ENCODE results near the gene NHS. TPM values are rescaled to one million over a fixed set of nuclear protein-coding genes. Genes with fewer than 3 reads are reported as not detected.

NHS gene
- total and polyA plus RNA-seq, 8 donors: 0.19 to 1.7 (median 0.54) TPM

DNA sequence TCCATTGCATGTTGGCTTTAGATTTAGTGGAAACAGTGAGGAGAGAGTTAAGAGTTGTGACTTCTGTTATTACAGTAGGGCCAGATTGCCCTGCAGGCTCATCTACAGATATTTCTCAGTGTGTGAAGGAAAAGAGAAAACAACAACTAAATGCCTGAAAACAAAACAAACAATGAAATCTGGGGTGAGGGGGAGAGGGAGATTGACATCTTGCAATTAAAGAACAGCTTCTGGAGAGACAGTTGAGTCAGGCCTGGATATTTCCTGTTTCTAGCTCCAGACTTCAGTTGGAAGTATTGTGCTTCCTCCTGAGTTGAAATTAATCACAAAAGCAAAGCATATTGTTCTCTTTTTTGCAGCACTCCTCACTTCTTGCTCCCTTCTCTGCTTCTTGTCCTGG is 254.0 kb downstream of the NHS start:
- H3K27ac ChIP-seq: no peak overlapping the region
- peaks cover 0 to 7% (median 0%) of the 10 kb centered on the region in 4 donors for H3K27me3 ChIP-seq
- TF ChIP-seq, protein P1, sequence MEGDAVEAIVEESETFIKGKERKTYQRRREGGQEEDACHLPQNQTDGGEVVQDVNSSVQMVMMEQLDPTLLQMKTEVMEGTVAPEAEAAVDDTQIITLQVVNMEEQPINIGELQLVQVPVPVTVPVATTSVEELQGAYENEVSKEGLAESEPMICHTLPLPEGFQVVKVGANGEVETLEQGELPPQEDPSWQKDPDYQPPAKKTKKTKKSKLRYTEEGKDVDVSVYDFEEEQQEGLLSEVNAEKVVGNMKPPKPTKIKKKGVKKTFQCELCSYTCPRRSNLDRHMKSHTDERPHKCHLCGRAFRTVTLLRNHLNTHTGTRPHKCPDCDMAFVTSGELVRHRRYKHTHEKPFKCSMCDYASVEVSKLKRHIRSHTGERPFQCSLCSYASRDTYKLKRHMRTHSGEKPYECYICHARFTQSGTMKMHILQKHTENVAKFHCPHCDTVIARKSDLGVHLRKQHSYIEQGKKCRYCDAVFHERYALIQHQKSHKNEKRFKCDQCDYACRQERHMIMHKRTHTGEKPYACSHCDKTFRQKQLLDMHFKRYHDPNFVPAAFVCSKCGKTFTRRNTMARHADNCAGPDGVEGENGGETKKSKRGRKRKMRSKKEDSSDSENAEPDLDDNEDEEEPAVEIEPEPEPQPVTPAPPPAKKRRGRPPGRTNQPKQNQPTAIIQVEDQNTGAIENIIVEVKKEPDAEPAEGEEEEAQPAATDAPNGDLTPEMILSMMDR (IDR thresholded peaks at IDR 0.05): no peak
- intact Hi-C loops (cut with DNase I): no loop called here
- no peaks in the 10 kb centered on the region for H3K36me3 ChIP-seq
- no peaks in the 10 kb centered on the region for H3K4me1 ChIP-seq
- ATAC-seq (no peak), DNase-seq (no peak), FAIRE-seq (no peak)
- H3K9me3 ChIP-seq: no peaks in the 10 kb centered on the region
- H3K4me3 ChIP-seq: no peak overlapping the region

GRCh38 chrX:17629519-17629918 is 254.5 kb downstream of the NHS start:
- H3K9me3 ChIP-seq: no peaks in the 10 kb centered on the region
- TF ChIP-seq, protein P1 (IDR thresholded peaks at IDR 0.05): no peak
- WGBS, 2 donors: 82 to 90% methylated on average over 1 of the region's 1 CpG
- DNase-seq (no peak), ATAC-seq (no peak), FAIRE-seq (no peak)
- H3K27ac ChIP-seq: no peak overlapping the region
- H3K4me3 ChIP-seq: no peak overlapping the region
- H3K27me3 ChIP-seq: peaks cover 0 to 7% (median 0%) of the 10 kb centered on the region in 4 donors
- no peaks in the 10 kb centered on the region for H3K36me3 ChIP-seq
- H3K4me1 ChIP-seq: no peaks in the 10 kb centered on the region
- intact Hi-C loops (cut with DNase I): no loop called here

DNA sequence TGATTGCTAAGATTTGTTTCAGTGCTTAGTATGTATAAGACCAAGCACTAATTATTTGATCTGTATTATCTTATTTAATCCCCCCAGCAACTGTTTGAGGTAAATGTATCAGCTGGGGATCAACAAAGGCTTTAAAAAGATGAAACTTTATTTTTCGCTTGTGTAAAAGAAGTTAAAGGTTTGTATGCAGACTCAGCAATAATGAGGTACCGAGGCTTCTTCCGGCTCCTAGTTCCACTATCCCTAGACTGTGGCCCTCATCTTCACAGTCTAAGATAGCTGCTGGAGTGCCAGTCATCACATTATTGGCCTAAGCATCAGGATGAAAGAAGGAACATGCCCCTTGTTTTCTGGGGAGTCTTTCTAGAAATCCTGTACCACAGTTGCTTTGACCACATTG is 256.6 kb downstream of the NHS start:
- DNase-seq (no peak), FAIRE-seq (no peak), ATAC-seq (no peak)
- H3K4me1 ChIP-seq: no peaks in the 10 kb centered on the region
- H3K27me3 ChIP-seq: no peaks in the 10 kb centered on the region
- intact Hi-C loops (cut with DNase I): no loop called here
- no peaks in the 10 kb centered on the region for H3K9me3 ChIP-seq
- 92 to 98% methylated on average over 3 of the region's 3 CpGs for WGBS, 2 donors
- TF ChIP-seq, protein P1 (IDR thresholded peaks at IDR 0.05): no peak
- no peak overlapping the region for H3K27ac ChIP-seq
- no peak overlapping the region for H3K4me3 ChIP-seq
- no peaks in the 10 kb centered on the region for H3K36me3 ChIP-seq

DNA sequence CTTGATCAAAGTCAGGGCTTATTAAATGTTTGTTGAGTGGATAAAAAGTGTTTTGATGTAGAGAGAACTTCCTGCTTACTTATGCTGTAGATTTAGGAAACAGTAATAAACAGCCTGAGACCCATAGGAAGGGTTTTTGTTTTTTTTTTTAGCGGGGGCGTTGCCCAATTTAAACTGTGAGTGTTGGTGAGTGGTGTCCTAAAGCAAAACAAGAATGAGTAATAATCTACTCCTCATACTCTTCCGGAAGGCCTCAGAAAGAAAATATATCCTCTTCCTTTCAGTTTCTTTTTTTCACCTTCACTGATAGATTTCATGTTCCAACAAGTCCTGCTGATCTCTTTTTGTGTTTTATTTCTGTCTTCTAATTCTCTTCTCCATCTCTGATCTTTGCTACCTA is 257.9 kb downstream of the NHS start:
- WGBS, 2 donors: 76% methylated on average over 3 of the region's 3 CpGs
- DNase-seq (no peak), ATAC-seq (no peak), FAIRE-seq (peak; percentile 66)
- TF ChIP-seq, protein P1 (IDR thresholded peaks at IDR 0.05): no peak
- no peaks in the 10 kb centered on the region for H3K27me3 ChIP-seq
- H3K4me1 ChIP-seq: no peaks in the 10 kb centered on the region
- H3K36me3 ChIP-seq: no peaks in the 10 kb centered on the region
- H3K27ac ChIP-seq: no peak overlapping the region
- H3K4me3 ChIP-seq: no peak overlapping the region
- intact Hi-C loops (cut with DNase I): no loop called here
- no peaks in the 10 kb centered on the region for H3K9me3 ChIP-seq

DNA sequence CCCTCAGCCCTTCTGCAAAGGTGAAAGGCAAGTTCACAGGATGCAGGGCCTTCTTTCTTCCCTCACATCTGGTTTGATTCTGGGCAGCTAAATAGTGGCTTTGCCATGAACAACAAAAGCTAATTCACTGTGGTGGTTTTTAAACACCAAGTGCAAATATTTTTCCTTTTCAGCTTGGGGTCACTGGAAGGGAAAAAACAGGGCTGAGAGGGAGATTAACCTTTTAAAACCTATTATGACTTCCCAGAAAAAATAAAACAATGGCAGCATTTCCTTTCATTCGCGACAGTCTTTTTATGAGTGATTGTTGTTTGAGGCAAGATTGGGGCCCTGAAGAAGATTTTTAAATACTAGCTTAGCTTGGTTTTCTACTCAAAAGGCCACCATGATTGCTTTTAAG is 258.5 kb downstream of the NHS start:
- Histone ChIP-seq H3K9me3 (no peaks in the 10 kb centered on the region), H3K27me3 (no peaks in the 10 kb centered on the region), H3K27ac (peak overlapping the region in 1 of 4 donors; percentile 31), H3K36me3 (no peaks in the 10 kb centered on the region), H3K4me1 (no peaks in the 10 kb centered on the region), H3K4me3 (no peak overlapping the region)
- ATAC-seq (no peak), DNase-seq (no peak), FAIRE-seq (no peak)
- 68 to 79% methylated on average over 2 of the region's 2 CpGs for WGBS, 2 donors
- intact Hi-C loops (cut with DNase I): no loop called here
- TF ChIP-seq, protein P1 (IDR thresholded peaks at IDR 0.05): no peak

Data from pancreas (tissue), 10 donors.